OCI-LY3 (cell line): ENCODE data around the gene EML2.

ENCODE experiments used
- H2AFZ ChIP-seq: fragments of 200-600, 300-600 bp; shearing (Covaris generic); 2 replicates; pipeline ENCODE4 v1.6.0; 2014; ENCODE audit warnings: antibody characterized with exemption, low read depth, low read length
- H3K27ac ChIP-seq: fragments of 200-600, 300-600 bp; sonication (generic); 2 replicates; pipeline ENCODE4 v1.5.1; 2014; ENCODE audit warnings: mild to moderate bottlenecking, low read length, moderate library complexity, mixed read lengths
- H3K27me3 ChIP-seq: fragments of 200-600, 300-600 bp; sonication (generic); 2 replicates; pipeline ENCODE4 v1.6.1; 2014; ENCODE audit warnings: low read depth, low read length, mixed read lengths
- H3K36me3 ChIP-seq: fragments of 200-600, 300-600 bp; sonication (generic); replicated peaks from 2 replicates; pipeline ENCODE3; 2014; ENCODE audit warnings: low read depth, low read length, mixed read lengths
- H3K4me1 ChIP-seq: fragments of 300-600, 200-600 bp; sonication (generic); 2 replicates; pipeline ENCODE4 v1.6.1; 2014; ENCODE audit warnings: low read length, mixed read lengths
- H3K4me2 ChIP-seq: fragments of 200-600, 300-600 bp; sonication (generic); 2 replicates; pipeline ENCODE4 v1.6.1; 2014; ENCODE audit warnings: low read length, mixed read lengths
- H3K4me3 ChIP-seq: fragments of 300-600, 200-600 bp; sonication (generic); 2 replicates; pipeline ENCODE4 v1.5.1; 2014; ENCODE audit warnings: antibody characterized with exemption, mild to moderate bottlenecking, low read length, moderate library complexity
- H3K79me2 ChIP-seq: fragments of 300-600, 200-600 bp; shearing (Covaris generic); 2 replicates; pipeline ENCODE4 v1.6.1; 2014; ENCODE audit warnings: mild to moderate bottlenecking, low read length, mixed read lengths
- H3K9ac ChIP-seq: fragments of 300-600, 200-600 bp; shearing (Covaris generic); 2 replicates; pipeline ENCODE4 v1.6.0; 2014; ENCODE audit warnings: mild to moderate bottlenecking, low read length, moderate library complexity
- H3K9me3 ChIP-seq: fragments of 200-600, 300-600 bp; shearing (Covaris generic); 2 replicates; pipeline ENCODE4 v1.6.1; 2014; ENCODE audit warnings: low read length, mixed read lengths; ENCODE audit not compliant: insufficient read depth
- H4K20me1 ChIP-seq: fragments of 200-600, 300-600 bp; sonication (generic); 2 replicates; pipeline ENCODE4 v1.6.1; 2016; ENCODE audit warnings: low read length, mixed read lengths; ENCODE audit not compliant: insufficient read depth
- CTCF ChIP-seq: fragments of 200-600, 300-600 bp; sonication (generic); IDR thresholded peaks from 2 replicates; pipeline ENCODE4 v1.5.1; 2014; ENCODE audit warnings: antibody characterized with exemption, low read length, low read depth
- EZH2phosphoT487 ChIP-seq: fragments of 200-600 bp; shearing (Covaris generic); IDR thresholded peaks from 2 replicates; pipeline ENCODE4 v1.6.1; 2018; ENCODE audit warnings: antibody characterized with exemption, mixed run types, low read depth

EML2 gene

GRCh38 chr19:45643024-45643926 is 4.1 kb upstream of the EML2 start:
- Histone ChIP-seq H3K9ac (peak overlapping the region; percentile 91), H3K27me3 (no peaks in the 10 kb centered on the region), H3K79me2 (peaks cover 3% of the 10 kb centered on the region; the same call in 1 of the 2 replicates), H3K36me3 (no peaks in the 10 kb centered on the region), H3K27ac (peak overlapping the region; percentile 95), H3K4me1 (peaks cover 36% of the 10 kb centered on the region), H3K4me3 (peak overlapping the region; percentile 90), H2AFZ (peak overlapping the region; percentile 35), H4K20me1 (no peaks in the 10 kb centered on the region), H3K9me3 (no peaks in the 10 kb centered on the region), H3K4me2 (peak overlapping the region; percentile 79)
- no peak for TF ChIP-seq EZH2phosphoT487
- peak; percentile 99 for TF ChIP-seq CTCF

- Histone ChIP-seq H3K4me1 (peaks cover 35% of the 10 kb centered on the region), H3K36me3 (peaks cover 4% of the 10 kb centered on the region), H3K4me2 (peak overlapping the region; percentile 93), H3K9me3 (no peaks in the 10 kb centered on the region), H3K27me3 (no peaks in the 10 kb centered on the region), H3K27ac (peak overlapping the region; percentile 95), H3K4me3 (peak overlapping the region; percentile 90), H3K79me2 (peaks cover 3% of the 10 kb centered on the region; the same call in 1 of the 2 replicates), H3K9ac (peak overlapping the region; percentile 91), H4K20me1 (no peaks in the 10 kb centered on the region), H2AFZ (peak overlapping the region; percentile 27; the same call in 1 of the 2 replicates)
- peak; percentile 6; the same call in 1 of the 2 replicates for TF ChIP-seq CTCF
- no peak for TF ChIP-seq EZH2phosphoT487
Observed at GRCh38 chr19:45641274-45642105, 2.3 kb upstream of the EML2 start.

- H3K27me3 ChIP-seq, result no peaks in the 10 kb centered on the region
- no peak overlapping the region; the same call in 1 of the 2 replicates for H2AFZ ChIP-seq
- no peak for TF ChIP-seq CTCF
- H3K36me3 ChIP-seq, result peaks cover 7% of the 10 kb centered on the region
- H3K27ac ChIP-seq, result peak overlapping the region; percentile 95
- peak overlapping the region; percentile 90 for H3K4me3 ChIP-seq
- peak overlapping the region; percentile 93 for H3K4me2 ChIP-seq
- peaks cover 30% of the 10 kb centered on the region for H3K4me1 ChIP-seq
- H3K79me2 ChIP-seq, result peaks cover 3% of the 10 kb centered on the region; the same call in 1 of the 2 replicates
- no peaks in the 10 kb centered on the region for H3K9me3 ChIP-seq
- H4K20me1 ChIP-seq, result no peaks in the 10 kb centered on the region
- H3K9ac ChIP-seq, result no peak overlapping the region
Observed at GRCh38 chr19:45640849-45641273, 1.7 kb upstream of the EML2 start.
